ENCODE measurements around the gene MORN1.

The MORN1 gene

GRCh38 chr1:2273401-2274090, 117.8 kb downstream of the MORN1 start:
- peaks cover 12% of the 10 kb centered on the region for H3K36me3 Mint-ChIP-seq (ENCODE audit: low read depth)
- no peaks in the 10 kb centered on the region for H3K27me3 Mint-ChIP-seq
- peak overlapping the region; percentile 40 for H3K27ac Mint-ChIP-seq
- H3K4me3 Mint-ChIP-seq, result no peak overlapping the region
- H3K4me1 Mint-ChIP-seq (ENCODE audit: low read depth), result peaks cover 68% of the 10 kb centered on the region
- H3K9me3 Mint-ChIP-seq, result no peaks in the 10 kb centered on the region

- peaks cover 12% of the 10 kb centered on the region for H3K36me3 Mint-ChIP-seq (ENCODE audit: low read depth)
- no peak overlapping the region for H3K4me3 Mint-ChIP-seq
- H3K27ac Mint-ChIP-seq, result no peak overlapping the region
These were observed 118.5 kb downstream of the MORN1 start for GRCh38 chr1:2272686-2273400.

GRCh38 chr1:2271841-2272655, 119.3 kb downstream of the MORN1 start:
- Mint-ChIP-seq H3K27ac (no peak overlapping the region), H3K36me3 (ENCODE audit: low read depth) (peaks cover 4% of the 10 kb centered on the region), H3K9me3 (no peaks in the 10 kb centered on the region), H3K27me3 (no peaks in the 10 kb centered on the region), H3K4me3 (no peak overlapping the region), H3K4me1 (ENCODE audit: low read depth) (peaks cover 59% of the 10 kb centered on the region)

More at GRCh38 chr1:2272686-2273400, 118.5 kb downstream of the MORN1 start:
- Mint-ChIP-seq H3K9me3 (no peaks in the 10 kb centered on the region), H3K4me1 (ENCODE audit: low read depth) (peaks cover 65% of the 10 kb centered on the region), H3K27me3 (no peaks in the 10 kb centered on the region)

Data from stimulated activated naive CD8-positive, alpha-beta T cell treated with anti-CD3 and anti-CD28 coated beads, Interleukin-15, Interleukin-2, amounts not matched to agents 100 ng/mL and 50 ng/mL, for 24 hours (primary cell).